ENCODE data around the gene CLIC5. TPM values are rescaled to one million over a fixed set of nuclear protein-coding genes. Genes with fewer than 3 reads are reported as not detected.

CLIC5 gene
- polyA plus RNA-seq, 12 donors = 13.1 to 26.5 (median 20.9) TPM; not detected in 1

DNA sequence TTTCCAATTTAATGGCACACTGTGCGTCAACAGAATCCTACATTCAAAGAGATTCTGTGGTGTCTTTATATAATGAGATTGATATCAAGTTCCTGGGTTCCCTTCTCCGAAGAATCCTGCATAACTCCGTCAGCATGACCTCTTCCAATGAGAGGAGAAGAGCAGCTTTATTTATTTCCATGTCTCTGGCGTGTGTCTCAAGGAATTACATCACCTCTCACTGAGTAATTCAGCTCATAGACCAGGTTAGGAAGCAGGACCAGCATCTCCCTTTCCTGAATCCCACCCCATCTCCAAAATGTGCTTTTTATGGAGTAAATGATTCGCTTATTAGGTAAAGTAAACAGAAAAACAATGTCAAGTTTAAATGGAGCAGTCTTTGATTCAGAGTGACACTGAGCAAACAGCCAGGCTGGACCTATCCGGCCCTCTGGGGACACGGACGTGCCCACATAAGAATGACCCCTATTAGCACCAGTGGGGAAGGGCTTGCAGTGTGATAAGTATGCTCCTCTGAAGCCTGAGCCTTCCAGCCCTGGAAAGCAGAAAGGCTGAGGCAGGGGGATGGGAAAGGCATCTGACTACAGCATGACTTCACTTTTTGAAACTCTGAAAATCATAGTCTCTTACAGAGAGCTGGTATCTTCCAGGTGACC lies 165.2 kb downstream of the CLIC5 start:
- DNase-seq = no peak

DNA sequence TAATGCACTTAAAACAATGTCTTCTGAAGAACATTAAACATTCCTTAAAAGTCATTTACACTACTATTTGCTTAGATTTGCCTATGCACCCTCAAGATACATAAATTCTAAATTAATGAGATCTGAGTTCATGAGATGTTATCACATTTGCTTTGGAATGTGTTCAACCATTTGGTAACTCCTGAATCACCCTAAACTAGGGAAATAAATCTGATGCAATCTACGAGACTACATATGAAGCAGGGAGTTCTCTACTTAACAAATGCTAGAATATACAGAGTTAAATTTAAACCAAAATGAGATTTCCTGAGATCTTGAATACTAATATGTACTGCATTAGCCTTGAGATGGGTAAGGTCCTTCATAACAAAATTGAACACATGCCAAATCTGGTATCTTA lies 170.1 kb downstream of the CLIC5 start:
- DNase-seq = no peak

DNA sequence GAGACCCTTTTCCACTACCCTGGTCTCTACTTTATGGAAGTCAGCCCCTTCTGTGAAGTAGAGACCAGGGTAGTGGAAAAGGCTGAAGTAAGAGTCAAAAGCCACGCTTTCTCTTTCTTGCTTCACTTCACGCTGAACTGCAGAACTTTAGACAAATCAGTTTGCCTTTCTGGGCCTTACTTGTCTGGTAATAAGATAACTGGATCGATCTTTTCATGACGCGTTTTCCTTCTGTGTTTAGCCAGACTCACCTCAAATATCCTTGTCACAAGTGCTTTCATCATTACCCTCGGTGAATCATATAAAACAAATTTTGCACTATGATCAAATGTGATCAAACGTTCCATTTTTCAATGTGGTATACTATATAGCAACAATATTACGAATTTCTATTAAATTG lies 170.7 kb downstream of the CLIC5 start:
- no peak for DNase-seq

DNA sequence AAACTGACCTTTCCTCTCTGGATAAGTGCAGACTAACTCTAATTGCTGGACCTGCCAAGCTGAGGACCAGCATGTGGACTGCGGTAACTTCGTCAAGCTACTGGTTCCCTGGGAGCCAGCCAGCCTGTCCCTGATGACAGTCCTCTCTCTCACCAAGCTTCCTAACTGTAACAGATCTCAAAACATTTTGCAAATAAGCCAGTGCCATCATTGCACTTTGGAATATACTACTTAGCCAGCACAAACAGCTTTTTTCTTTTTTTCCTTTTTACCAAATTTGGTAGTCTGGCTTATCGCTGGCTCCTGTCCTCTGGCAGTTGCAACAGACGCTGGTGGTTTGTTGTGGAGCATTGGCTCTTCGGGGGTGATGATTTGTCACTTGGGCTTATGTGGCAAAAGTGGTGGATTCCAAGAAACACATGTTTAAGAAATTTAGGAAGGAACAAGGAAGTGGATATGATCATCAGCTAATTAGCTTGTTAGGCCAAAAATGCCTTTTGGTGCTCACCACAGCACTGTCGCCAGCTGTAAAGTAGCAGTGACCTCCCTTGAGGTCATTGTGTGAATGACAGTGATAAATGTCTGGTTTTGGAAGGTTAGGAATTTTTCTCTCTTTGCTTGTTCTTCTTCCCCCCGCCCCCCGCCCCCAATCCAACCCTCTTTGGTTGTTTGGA lies 171.7 kb downstream of the CLIC5 start:
- no peak for DNase-seq

DNA sequence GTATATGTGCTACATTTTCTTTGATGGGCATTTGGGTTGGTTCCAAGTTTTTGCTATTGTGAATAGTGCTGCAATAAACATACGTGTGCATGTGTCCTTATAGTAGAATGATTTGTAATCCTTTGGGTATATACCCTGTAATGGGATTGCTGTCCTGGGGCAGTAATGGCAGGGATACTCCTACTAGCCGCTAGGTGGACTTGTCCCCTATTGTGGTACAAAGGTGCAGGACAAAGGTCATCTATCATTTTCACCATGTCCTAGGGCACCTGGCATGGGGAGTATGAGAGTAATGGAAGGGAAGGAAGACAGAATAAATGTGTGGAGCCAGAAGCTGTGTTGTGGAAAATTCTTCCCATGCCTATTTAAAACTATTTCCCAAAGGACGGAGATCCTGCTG lies 174.6 kb downstream of the CLIC5 start:
- no peak for DNase-seq

DNA sequence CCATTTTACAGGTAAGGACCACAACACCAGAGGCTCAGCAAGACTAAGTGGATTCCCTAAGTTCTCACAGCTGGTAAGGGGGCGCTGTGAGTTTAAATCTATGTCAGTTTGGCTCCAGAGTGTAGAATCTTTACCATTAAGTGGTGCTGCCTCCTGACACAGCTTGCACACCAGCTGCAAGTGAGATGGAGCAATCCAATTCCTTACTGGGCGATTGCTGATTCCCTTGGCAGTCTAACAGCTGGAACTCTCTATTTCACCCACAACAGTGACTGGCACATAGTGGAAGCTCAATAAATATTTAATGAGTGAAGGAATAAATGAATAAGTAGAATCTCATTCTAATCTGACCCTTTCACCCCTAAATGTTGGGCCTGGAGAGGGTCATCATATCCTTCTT lies 176.7 kb downstream of the CLIC5 start:
- no peak for DNase-seq

DNA sequence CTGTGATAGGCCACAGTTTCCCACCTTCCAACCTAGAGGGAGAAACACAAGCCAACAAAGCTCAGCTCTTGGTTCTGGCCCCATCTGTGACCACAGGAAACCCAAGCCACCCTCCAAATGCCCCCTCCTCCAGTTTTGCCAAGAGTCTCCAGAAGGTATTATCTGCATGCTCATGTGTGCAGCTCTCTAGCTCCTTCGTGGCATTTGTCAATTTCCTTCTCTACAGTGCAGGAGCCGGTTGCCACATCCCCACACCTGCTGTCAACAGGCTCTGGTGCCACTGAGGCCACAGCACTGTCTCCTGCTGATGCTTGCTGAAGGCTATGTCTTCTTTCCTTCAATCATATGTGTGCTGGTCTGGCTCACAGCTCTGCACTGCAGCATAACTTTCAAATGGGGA lies 177.2 kb downstream of the CLIC5 start:
- DNase-seq = no peak

DNA sequence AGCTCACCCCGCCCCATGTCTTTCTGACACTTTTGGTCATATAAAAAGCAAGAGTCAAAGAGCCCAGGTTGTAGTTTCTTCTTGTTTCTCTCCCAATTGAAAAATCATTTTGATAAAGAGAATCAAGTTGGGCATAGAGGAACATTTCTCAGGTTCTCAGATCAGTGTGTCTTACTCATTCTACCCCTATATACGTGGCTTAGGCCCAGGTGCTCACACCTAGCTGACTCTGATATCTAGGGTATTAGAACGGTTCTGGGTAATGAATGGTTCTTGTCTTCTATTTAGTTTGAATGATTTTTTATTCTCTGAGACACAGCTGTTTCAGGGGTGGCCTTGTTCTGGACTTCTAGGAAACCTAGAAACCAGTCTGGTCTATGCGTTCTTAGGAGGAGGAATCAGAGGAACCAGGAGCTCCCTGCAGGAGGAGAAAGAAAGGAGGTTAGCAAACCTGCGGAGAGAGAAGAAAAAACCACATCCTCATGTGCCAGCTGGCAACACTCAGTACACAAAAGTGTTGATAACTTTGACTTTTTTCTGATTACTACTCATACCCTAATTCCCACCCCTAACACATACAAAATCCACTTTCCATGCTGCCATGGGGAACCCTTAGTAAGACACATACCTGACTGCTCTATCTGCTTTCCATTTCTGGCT lies 178.0 kb downstream of the CLIC5 start:
- no peak for DNase-seq

DNA sequence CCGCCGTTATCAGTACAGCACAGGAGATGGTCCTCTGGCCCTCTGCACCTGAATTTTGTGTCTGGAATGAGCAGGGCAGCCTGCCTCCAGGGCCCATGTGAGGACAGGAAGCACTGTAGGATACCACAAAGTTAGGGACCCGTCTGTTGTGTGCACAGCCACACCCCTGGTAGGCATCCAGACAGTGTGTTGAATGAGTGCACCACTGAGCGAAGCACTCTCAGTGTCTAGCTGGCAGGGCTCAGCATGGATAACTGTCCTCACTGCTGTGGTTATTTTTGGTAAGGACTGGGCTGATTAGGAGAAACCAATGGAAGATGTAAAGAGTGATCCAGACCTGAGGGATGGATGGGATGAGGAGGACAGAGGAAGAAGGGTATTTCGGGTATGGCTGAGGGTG lies 178.7 kb downstream of the CLIC5 start:
- no peak for DNase-seq

DNA sequence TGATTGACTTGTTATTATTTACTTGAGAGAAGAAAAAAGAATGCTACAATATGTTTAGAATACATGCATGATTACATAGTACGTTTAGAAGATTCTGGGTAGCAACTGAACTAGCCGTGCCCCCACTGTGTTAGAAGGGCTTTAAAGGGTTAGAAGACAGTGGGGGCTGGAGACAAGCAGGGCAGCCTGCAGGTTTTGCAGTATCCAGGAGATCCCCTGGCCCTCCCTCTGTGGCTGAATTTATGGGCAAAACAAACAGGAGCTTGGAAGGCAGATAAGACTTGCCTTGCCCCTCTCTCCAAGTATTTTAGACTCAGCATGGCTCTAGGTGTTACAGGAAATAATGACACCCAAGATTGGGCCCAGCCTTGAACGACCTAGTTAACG lies 179.2 kb downstream of the CLIC5 start:
- no peak for DNase-seq

DNA sequence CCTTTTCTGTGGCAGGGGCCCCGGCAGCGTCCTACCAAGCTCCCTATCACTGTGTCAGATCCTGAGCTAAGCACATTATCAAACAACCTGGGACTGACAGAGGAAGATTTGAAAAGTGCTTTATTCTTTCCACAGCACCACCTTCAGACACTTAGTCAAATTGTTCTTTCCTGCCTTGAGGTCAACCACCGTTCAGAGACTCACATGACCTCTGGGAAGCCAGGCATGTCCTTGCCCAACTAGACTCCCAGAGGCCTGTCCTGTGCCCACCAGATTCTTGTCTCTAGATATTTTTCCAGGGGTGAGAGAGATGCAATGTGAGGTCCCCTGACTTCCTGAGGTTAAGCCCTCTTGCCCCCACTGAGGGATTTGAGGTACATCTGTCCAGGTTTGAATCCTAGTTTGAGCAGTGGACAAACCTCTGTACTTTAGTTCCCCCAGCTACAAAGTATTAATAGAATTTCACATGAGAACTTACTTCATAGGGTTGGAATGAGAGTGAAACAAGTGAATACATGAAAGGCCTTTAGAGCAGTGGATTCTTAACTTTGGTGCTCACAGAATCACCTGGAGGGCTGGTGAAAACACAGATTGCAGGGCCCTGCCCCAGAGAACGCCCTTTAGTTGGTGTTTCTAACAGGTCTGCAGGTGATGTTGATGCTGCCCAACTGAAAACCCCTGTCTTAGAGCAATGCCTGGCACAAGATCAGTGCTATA lies 179.8 kb downstream of the CLIC5 start:
- DNase-seq = no peak

DNA sequence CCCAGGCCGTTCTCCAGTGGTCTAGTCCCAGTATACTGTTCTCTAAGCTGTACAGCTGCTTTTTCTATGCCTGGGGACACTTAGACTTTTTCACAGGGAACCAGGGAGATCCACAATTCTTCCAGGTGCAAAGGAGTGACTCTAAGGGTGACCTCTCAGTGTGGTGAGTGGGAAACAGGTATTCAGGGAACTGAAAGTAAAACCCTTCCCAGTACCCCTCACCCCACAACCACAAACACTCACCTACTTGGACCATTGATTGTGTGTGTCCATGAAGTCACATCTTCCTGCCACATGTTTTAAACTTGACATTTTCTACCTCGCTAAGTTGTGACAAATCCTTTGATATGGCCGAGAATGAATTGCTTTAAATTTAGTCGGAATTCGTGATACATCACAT lies 183.6 kb downstream of the CLIC5 start:
- DNase-seq = no peak

Other genes with a start within 250 kb of the CLIC5 start
- gene ENPP4, start 114.1 kb upstream of the CLIC5 start, polyA plus RNA-seq (ENCODE audit: insufficient read length in 12 of 12) = 10 to 100 TPM in 11 of 12 donors, not detected in 1; 13.7 to 58.4 (median 41.3) TPM
- gene ENPP5, start 155.1 kb upstream of the CLIC5 start, polyA plus RNA-seq (ENCODE audit: insufficient read length in 12 of 12) = 1 to 10 TPM in 11 of 12 donors, not detected in 1; 3.5 to 5.7 (median 4.7) TPM